K562 (cell line): Measurements from ENCODE around the gene NXF1. TPM values are rescaled to one million over a fixed set of nuclear protein-coding genes. Genes with fewer than 3 reads are reported as not detected.

Source experiments
- HDAC8 ChIP-seq: fragments of 450-650 bp; IDR thresholded peaks from 2 replicates; pipeline ENCODE4 v1.6.1; 2016; ENCODE audit warnings: mild to moderate bottlenecking, missing genetic modification characterization, moderate library complexity, missing compliant biosample characterization
- KLF16 ChIP-seq: IDR thresholded peaks from 2 replicates; pipeline ENCODE4 v1.6.1; 2016; ENCODE audit warnings: antibody characterized with exemption
- MLLT1 ChIP-seq, 2 experiments: fragments of 450-650 bp; IDR thresholded peaks; 2 replicates each; pipeline ENCODE4 v1.6.1; 2016
- MYNN ChIP-seq, 2 experiments: sonication (generic); formaldehyde crosslinking in 1 of 2; IDR thresholded peaks; 2 replicates each; pipeline versions ENCODE4 v1.5.0 to v1.6.1; 2016 to 2020; ENCODE audit warnings: antibody characterized with exemption in 1 of 2, missing genetic modification reagents in 1 of 2
- POLR3G ChIP-seq: IDR thresholded peaks from 2 replicates; pipeline ENCODE4 v1.6.1; 2011; ENCODE audit not compliant: insufficient read length, insufficient replicate concordance; ENCODE audit errors: extremely low read depth
- SUPT5H ChIP-seq: fragments of 450-650 bp; IDR thresholded peaks from 2 replicates; pipeline ENCODE4 v1.6.1; 2016
- XRCC5 ChIP-seq: fragments of 200-400 bp; formaldehyde crosslinking; IDR thresholded peaks from 2 replicates; pipeline ENCODE4 v1.6.1; 2017; ENCODE audit warnings: low read depth, mild to moderate bottlenecking, low read length
- polyA plus RNA-seq, 8 experiments: library from polyadenylated mRNA; depleted of rRNA in 4 of 8; stranded (reverse) in 5 of 8; unstranded in 3 of 8; fragments of >200 nt; fragmentation: Nextera tagmentation in 2 of 8; fragmentation: Illumina TruSeq in 1 of 8; extraction: Ambion mirVana in 2 of 8; extraction: Trizol in 1 of 8; gene quantifications; 2 replicates each; pipeline versions ENCODE4 v1.2.1 to v1.2.3, GENCODE V29; 2011 to 2014; ENCODE audit warnings: inconsistent platforms in 1 of 8, missing spikeins in 1 of 8
- total RNA-seq, 7 experiments: library from RNA; depleted of rRNA in 6 of 7; stranded (reverse); fragments of >200 nt in 6 of 7; fragmentation: Illumina TruSeq in 2 of 7; extraction: Trizol in 2 of 7; gene quantifications; 2 replicates each; pipeline versions ENCODE4 v1.2.1 to v1.2.3, GENCODE V29; 2011 to 2021; ENCODE audit warnings: low replicate concordance in 1 of 7
- TF ChIP-seq, protein P1 (sequence below): sonication (generic); formaldehyde crosslinking; IDR thresholded peaks from 2 replicates; pipeline ENCODE4 v1.8.0; 2022; ENCODE audit warnings: missing genetic modification reagents, mild to moderate bottlenecking, moderate library complexity, borderline replicate concordance
- TF ChIP-seq, protein P2 (sequence below): fragments of 250-450 bp; sonication (Bioruptor Pico); IDR thresholded peaks from 2 replicates; pipeline ENCODE4 v1.8.0; 2022; ENCODE audit warnings: inconsistent platforms, mild to moderate bottlenecking, moderate library complexity, borderline replicate concordance
- TF ChIP-seq, protein P3 (sequence below): sonication (generic); formaldehyde crosslinking; IDR thresholded peaks from 2 replicates; pipeline ENCODE4 v1.8.0; 2022; ENCODE audit warnings: mild to moderate bottlenecking, missing genetic modification reagents

NXF1 gene
- total and polyA plus RNA-seq, 9 of the 15 experiments (the other 6 are each of a cell fraction or from before 2014, with no cell fraction given): 18.1 to 98.3 (median 35.8) TPM

DNA sequence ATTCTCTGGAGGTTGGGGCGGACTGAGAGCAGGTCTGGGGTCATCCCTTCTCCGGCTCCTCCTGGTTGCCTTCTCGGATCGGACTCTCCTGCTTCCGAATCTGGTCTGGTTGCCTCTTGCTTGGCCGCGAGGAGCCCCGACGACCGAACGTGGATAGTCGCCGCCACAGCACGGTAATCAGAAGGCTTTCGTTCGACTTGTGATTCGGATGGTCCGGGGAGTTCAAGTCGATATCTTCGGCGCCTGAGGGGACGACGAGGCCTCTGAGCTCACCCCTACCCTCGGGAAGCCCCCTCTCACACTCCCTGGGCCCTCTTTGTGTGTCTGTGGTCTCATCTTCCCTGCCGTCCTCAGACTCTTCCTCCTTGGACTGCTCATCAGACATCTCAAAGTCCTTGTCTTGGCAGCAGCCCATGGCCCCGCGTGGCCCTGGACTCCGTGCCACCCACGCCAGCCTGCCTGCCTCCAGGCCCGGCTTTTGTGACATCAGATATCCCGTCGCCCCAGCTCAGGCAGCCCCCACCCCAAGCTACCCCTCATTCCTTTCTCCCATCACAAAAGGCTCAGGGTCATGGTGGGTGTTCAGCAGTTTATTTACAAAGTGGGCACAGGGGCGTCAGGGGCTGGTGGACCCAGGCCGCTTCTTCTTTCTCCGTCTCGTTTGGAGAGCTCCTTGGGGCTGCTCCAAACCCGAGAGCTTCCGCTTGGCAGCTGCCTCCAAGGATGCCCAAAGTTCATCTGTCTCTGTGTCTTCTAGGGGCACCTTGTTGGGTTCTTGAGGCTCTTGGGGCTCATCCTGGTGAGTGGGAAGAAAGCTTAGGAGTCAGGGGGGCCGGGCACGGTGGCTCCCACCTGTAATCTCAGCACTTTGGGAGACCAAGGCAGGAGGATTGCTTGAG is 27.3 kb upstream of the NXF1 start, which contains the start of gene TEX54 (continued):
- TF ChIP-seq HDAC8 (tag) (no peak), XRCC5 (0 out of 2 replicates have a peak, but pooled peaks have one; percentile 26), KLF16 (no peak), POLR3G (no peak), SUPT5H (peak; percentile 12; the same call in 1 of the 2 replicates), MLLT1 (IDR thresholded peaks at IDR 0.05) (0 out of 4 replicates have a peak, but pooled peaks of 1 of the 2 experiments have one; percentile 16), MYNN (IDR thresholded peaks at IDR 0.05) (0 out of 2 replicates have a peak, but pooled peaks have one; percentile 49), MYNN (CRISPR knock-in tag; IDR thresholded peaks at IDR 0.05) (no peak)
- TF ChIP-seq, protein P1, sequence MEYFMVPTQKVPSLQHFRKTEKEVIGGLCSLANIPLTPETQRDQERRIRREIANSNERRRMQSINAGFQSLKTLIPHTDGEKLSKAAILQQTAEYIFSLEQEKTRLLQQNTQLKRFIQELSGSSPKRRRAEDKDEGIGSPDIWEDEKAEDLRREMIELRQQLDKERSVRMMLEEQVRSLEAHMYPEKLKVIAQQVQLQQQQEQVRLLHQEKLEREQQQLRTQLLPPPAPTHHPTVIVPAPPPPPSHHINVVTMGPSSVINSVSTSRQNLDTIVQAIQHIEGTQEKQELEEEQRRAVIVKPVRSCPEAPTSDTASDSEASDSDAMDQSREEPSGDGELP (CRISPR knock-in tag): peak; percentile 33; the same call in 1 of the 2 replicates
- TF ChIP-seq, protein P2, sequence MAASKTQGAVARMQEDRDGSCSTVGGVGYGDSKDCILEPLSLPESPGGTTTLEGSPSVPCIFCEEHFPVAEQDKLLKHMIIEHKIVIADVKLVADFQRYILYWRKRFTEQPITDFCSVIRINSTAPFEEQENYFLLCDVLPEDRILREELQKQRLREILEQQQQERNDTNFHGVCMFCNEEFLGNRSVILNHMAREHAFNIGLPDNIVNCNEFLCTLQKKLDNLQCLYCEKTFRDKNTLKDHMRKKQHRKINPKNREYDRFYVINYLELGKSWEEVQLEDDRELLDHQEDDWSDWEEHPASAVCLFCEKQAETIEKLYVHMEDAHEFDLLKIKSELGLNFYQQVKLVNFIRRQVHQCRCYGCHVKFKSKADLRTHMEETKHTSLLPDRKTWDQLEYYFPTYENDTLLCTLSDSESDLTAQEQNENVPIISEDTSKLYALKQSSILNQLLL (CRISPR knock-in tag): no peak
- TF ChIP-seq, protein P3, sequence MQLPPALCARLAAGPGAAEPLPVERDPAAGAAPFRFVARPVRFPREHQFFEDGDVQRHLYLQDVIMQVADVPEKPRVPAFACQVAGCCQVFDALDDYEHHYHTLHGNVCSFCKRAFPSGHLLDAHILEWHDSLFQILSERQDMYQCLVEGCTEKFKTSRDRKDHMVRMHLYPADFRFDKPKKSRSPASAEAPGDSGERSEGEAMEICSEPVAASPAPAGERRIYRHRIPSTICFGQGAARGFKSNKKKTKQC (CRISPR knock-in tag): 0 out of 2 replicates have a peak, but pooled peaks have one; percentile 6
